HL-60 (cell line): ENCODE measurements around the gene PLEKHG3.

Source experiments
- CTCF ChIP-seq: IDR thresholded peaks from one replicate; pipeline ENCODE4 v1.5.1; 2011; ENCODE audit warnings: low read length, control low read depth, inconsistent platforms; ENCODE audit not compliant: insufficient read depth
- GABPA ChIP-seq: IDR thresholded peaks from 2 replicates; pipeline ENCODE4 v1.6.1; 2012; ENCODE audit warnings: low read depth

GRCh38 chr14:64773046-64773445 lies 68.8 kb downstream of the PLEKHG3 start:
- TF ChIP-seq CTCF (no peak), GABPA (no peak)
